Measurements from ENCODE around the gene JAG2. TPM values are rescaled to one million over a fixed set of nuclear protein-coding genes. Genes with fewer than 3 reads are reported as not detected.

Gene JAG2
- total and polyA plus RNA-seq, 2 of the 4 experiments (the other 2 are of a cell fraction) = 0.18 to 0.58 TPM

DNA sequence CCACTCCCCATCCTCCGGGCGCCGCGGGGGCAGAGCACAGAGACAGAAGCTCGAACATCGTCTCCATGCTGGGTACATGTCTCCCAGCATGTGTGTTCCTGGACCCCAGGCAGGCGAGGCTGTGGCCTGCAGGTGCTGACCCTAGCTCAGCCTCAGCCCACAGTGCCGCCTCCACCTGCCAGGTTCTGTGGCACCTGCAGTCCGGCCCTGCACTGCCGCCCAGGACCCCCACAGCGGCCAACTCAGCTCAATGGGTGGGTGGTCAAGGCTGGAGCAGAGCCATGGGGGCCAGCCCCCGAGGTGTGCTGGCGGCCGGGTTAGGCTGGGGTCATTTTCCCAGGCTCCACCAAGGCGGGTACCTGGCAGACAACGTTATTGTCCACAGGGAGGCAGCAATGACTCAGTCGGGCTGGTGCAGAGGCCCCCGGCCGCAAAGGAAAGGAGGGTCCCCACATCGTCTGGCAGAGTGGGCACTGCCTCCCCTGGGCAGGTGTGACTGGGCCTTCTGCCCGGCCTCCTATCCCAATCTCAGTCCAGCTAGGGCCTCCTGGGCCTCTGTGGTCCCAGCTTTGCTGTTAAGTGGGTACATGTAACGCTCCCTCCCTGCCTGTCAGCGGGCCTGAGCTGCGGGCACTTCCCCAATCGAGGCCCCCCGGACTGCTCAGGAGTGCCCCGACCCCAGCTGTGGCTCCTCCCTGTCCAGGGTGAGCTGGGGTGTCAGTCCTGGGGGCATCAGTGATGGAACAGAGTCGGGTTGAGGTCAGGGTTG is 32.8 kb upstream of the JAG2 start:
- peaks cover 22% of the 10 kb centered on the region for H3K27me3 ChIP-seq (ENCODE audit: control insufficient read depth, insufficient read depth, low read length)
- H2BK120ac ChIP-seq (ENCODE audit: low read depth, low read length) = no peak overlapping the region
- H2AFZ ChIP-seq (replicated peaks; ENCODE audit: low read length, poor library complexity) = no peak overlapping the region
- H3K4me1 ChIP-seq (ENCODE audit: control insufficient read depth, insufficient read depth, low read length) = peaks cover 3% of the 10 kb centered on the region; the same call in 1 of the 2 replicates
- in situ Hi-C loops (cut with MboI; ENCODE audit: low sequenced_read_pairs) = loop anchor here (5.0 kb wide), 1 partner anchor 81 kb away; no protein-coding TSS in a partner anchor
- H2BK20ac ChIP-seq (ENCODE audit: low read depth, low read length) = no peak overlapping the region
- H3K36me3 ChIP-seq (ENCODE audit: control insufficient read depth, insufficient read depth, low read length) = no peaks in the 10 kb centered on the region
- no TSS peak for BruUV-seq (replicated peaks)
- no peak overlapping the region for H2AK5ac ChIP-seq (ENCODE audit: low read depth, low read length)
- no peaks in the 10 kb centered on the region for H3K79me1 ChIP-seq (ENCODE audit: low read depth in 1 of 2, low read length in 2 of 2)
- H2BK5ac ChIP-seq (ENCODE audit: low read depth, low read length, poor library complexity, severe bottlenecking) = no peak overlapping the region
- H3K4me2 ChIP-seq (ENCODE audit: low read depth, low read length) = no peak overlapping the region
- H3K4me3 ChIP-seq (ENCODE audit: insufficient read depth, low read depth, low read length) = no peak overlapping the region
- no peak overlapping the region for H4K91ac ChIP-seq (ENCODE audit: insufficient read depth, low read depth, low read length)
- peak overlapping the region; percentile 42 for H2AK9ac ChIP-seq (replicated peaks; ENCODE audit: low read depth, low read length, poor library complexity)
- no peak overlapping the region for H3K18ac ChIP-seq (ENCODE audit: low read depth, low read length)
- H3K27ac ChIP-seq (ENCODE audit: insufficient read depth, low read length) = no peak overlapping the region
- no peak overlapping the region for H2BK15ac ChIP-seq (ENCODE audit: low read depth, low read length)
- no peaks in the 10 kb centered on the region for H3K9me3 ChIP-seq (ENCODE audit: control insufficient read depth, insufficient read depth, low read length)
- no peak for ATAC-seq (ENCODE audit: low read depth)
- H4K5ac ChIP-seq (ENCODE audit: low read depth, low read length) = no peak overlapping the region
- H3K4ac ChIP-seq (ENCODE audit: low read depth, low read length) = no peak overlapping the region
- DNase-seq = no peak
- ChIA-PET POLR2A (ENCODE audit: unreplicated experiment) (no interaction called here), CTCF (interaction anchor here (1.3 kb wide), 1 partner anchor 151 kb away, joined by 6 read pairs; no protein-coding TSS in a partner anchor)
- no peaks in the 10 kb centered on the region for H3K9me1 ChIP-seq (ENCODE audit: insufficient read depth, low read length)
- no peak overlapping the region for H3K56ac ChIP-seq (ENCODE audit: extremely low read depth, insufficient read depth, low read length)
- peaks cover 9% of the 10 kb centered on the region for H4K20me1 ChIP-seq (ENCODE audit: insufficient read depth, low read length)
- WGBS, 2 experiments (ENCODE audit: extremely low coverage in 2 of 2, insufficient read length in 1 of 2) = 66% methylated on average over 20 of the region's 28 CpGs; no CpG with 5 or more reads in 1 of the 2 experiments
- H3K9ac ChIP-seq (ENCODE audit: low read depth, low read length) = no peak overlapping the region
- no peak overlapping the region for H3K14ac ChIP-seq (replicated peaks; ENCODE audit: low read depth, low read length)
- TF ChIP-seq FOS (IDR thresholded peaks at IDR 0.05; ENCODE audit: low read depth, low read length) (no peak), CHD1 (IDR thresholded peaks at IDR 0.05; ENCODE audit: low read depth, low read length) (no peak), NFE2L2 (IDR thresholded peaks at IDR 0.05; ENCODE audit: low read depth, low read length) (no peak), POLR2A (IDR thresholded peaks at IDR 0.05; ENCODE audit: low read depth, low read length) (no peak), RFX5 (IDR thresholded peaks at IDR 0.05; ENCODE audit: low read depth, low read length) (no peak), MAZ (IDR thresholded peaks at IDR 0.05; ENCODE audit: borderline replicate concordance, low read depth, low read length) (no peak), CEBPB (IDR thresholded peaks at IDR 0.05; ENCODE audit: low read depth, low read length) (no peak), MAFK (IDR thresholded peaks at IDR 0.05; ENCODE audit: low read depth, low read length) (no peak)
- TF ChIP-seq, protein P1, sequence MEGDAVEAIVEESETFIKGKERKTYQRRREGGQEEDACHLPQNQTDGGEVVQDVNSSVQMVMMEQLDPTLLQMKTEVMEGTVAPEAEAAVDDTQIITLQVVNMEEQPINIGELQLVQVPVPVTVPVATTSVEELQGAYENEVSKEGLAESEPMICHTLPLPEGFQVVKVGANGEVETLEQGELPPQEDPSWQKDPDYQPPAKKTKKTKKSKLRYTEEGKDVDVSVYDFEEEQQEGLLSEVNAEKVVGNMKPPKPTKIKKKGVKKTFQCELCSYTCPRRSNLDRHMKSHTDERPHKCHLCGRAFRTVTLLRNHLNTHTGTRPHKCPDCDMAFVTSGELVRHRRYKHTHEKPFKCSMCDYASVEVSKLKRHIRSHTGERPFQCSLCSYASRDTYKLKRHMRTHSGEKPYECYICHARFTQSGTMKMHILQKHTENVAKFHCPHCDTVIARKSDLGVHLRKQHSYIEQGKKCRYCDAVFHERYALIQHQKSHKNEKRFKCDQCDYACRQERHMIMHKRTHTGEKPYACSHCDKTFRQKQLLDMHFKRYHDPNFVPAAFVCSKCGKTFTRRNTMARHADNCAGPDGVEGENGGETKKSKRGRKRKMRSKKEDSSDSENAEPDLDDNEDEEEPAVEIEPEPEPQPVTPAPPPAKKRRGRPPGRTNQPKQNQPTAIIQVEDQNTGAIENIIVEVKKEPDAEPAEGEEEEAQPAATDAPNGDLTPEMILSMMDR (conservative IDR thresholded peaks at IDR 0.05; ENCODE audit: low read depth, low read length) = no peak
- TF ChIP-seq, protein P2, sequence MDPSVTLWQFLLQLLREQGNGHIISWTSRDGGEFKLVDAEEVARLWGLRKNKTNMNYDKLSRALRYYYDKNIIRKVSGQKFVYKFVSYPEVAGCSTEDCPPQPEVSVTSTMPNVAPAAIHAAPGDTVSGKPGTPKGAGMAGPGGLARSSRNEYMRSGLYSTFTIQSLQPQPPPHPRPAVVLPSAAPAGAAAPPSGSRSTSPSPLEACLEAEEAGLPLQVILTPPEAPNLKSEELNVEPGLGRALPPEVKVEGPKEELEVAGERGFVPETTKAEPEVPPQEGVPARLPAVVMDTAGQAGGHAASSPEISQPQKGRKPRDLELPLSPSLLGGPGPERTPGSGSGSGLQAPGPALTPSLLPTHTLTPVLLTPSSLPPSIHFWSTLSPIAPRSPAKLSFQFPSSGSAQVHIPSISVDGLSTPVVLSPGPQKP (IDR thresholded peaks at IDR 0.05; ENCODE audit: borderline replicate concordance, low read depth, low read length) = no peak
- no peak overlapping the region for H4K8ac ChIP-seq (ENCODE audit: low read depth in 2 of 2, low read length in 2 of 2)
- dilution Hi-C loops (cut with HindIII; ENCODE audit: low sequenced_read_pairs, unreplicated experiment) = no loop called here
- no peak overlapping the region for H3K23ac ChIP-seq (ENCODE audit: low read depth, low read length)
- intact Hi-C loops (cut with micrococcal nuclease) = no loop called here

All from IMR-90 (cell line).